OCI-LY7 (cell line): ENCODE data around the gene SLC22A13.

ENCODE experiments used
- CTCF ChIP-seq: fragments of 200-600 bp; sonication (generic); conservative IDR thresholded peaks from 2 replicates; pipeline ENCODE4 v1.5.1; 2014; ENCODE audit warnings: mild to moderate bottlenecking, antibody characterized with exemption, low read length, moderate library complexity, mixed read lengths
- EZH2phosphoT487 ChIP-seq: fragments of 200-600 bp; sonication (generic); IDR thresholded peaks from 2 replicates; pipeline ENCODE4 v1.6.1; 2018; ENCODE audit warnings: low read depth, borderline replicate concordance, mild to moderate bottlenecking, mixed run types, antibody characterized with exemption, low read length, moderate library complexity, mixed read lengths

- TF ChIP-seq CTCF = no peak
- TF ChIP-seq EZH2phosphoT487 = no peak
These were observed 50.0 kb downstream of the SLC22A13 start for GRCh38 chr3:38315488-38316230.
